Suprapubic skin (tissue), 4 donors: ENCODE results near the gene ENAH. TPM values are rescaled to one million over a fixed set of nuclear protein-coding genes. Genes with fewer than 3 reads are reported as not detected.
"Not testable (repeated sequence)": the region's sequence is repeated elsewhere in the genome, so short reads cannot be mapped to it uniquely, and the experiment has no call there.

Experiments
- DNase-seq, 2 donors: peaks; one replicate each; pipeline ENCODE4 v3.0.0-alpha.2; 2019; ENCODE audit warnings: low spot score in 2 of 2
- H3K27ac ChIP-seq: fragments of 200-600 bp; sonication (generic); one replicate; pipeline ENCODE4 v1.5.1; 2019
- H3K27me3 ChIP-seq: fragments of 200-600 bp; sonication (generic); one replicate; pipeline ENCODE4 v1.5.1; 2019
- H3K36me3 ChIP-seq: fragments of 200-600 bp; sonication (generic); one replicate; pipeline ENCODE4 v1.5.1; 2019
- H3K4me1 ChIP-seq: fragments of 200-600 bp; sonication (generic); one replicate; pipeline ENCODE4 v1.5.1; 2019
- H3K4me3 ChIP-seq: fragments of 200-600 bp; sonication (generic); one replicate; pipeline ENCODE4 v1.5.1; 2019; ENCODE audit warnings: mild to moderate bottlenecking
- H3K9me3 ChIP-seq: fragments of 200-600 bp; sonication (generic); one replicate; pipeline ENCODE4 v1.5.1; 2019
- EP300 ChIP-seq: sonication (generic); formaldehyde crosslinking; IDR thresholded peaks from one replicate; pipeline ENCODE4 v1.6.1; 2017; ENCODE audit warnings: antibody characterized with exemption
- POLR2A ChIP-seq, 2 donors: fragments of 450-650 bp; IDR thresholded peaks; one replicate each; pipeline ENCODE4 v1.6.1; 2017; ENCODE audit warnings: antibody characterized with exemption in 2 of 2, mild to moderate bottlenecking in 2 of 2, moderate library complexity in 2 of 2
- POLR2AphosphoS5 ChIP-seq, 3 donors: sonication (generic); formaldehyde crosslinking; IDR thresholded peaks; one replicate each; pipeline ENCODE4 v1.6.1; 2017; ENCODE audit warnings: antibody characterized with exemption in 3 of 3
- WGBS: methylation state at CpG from one replicate; pipeline ENCODE4 v1.1.5; 2018; 5-methylcytosine and 5-hydroxymethylcytosine counted together
- total RNA-seq, 4 donors: library from RNA; depleted of rRNA; stranded (reverse); fragments of >200 nt; gene quantifications; one replicate each; pipeline ENCODE4 v1.1.0, GENCODE V29; 2016
- TF ChIP-seq, protein P1 (sequence below), 2 donors: fragments of 200-600 bp in 1 of 2; fragments of 450-650 bp in 1 of 2; sonication (generic) in 1 of 2; IDR thresholded peaks; one replicate each; pipeline ENCODE4 v1.5.1; 2016 to 2019; ENCODE audit warnings: antibody characterized with exemption in 2 of 2, mild to moderate bottlenecking in 1 of 2, moderate library complexity in 1 of 2

The ENAH gene
- total RNA-seq, 4 donors from 2014 or later, result 33.5 to 44.6 (median 41.8) TPM

GRCh38 chr1:225697428-225697827, 44.5 kb upstream of the ENAH start:
- Histone ChIP-seq H3K27me3 (no peaks in the 10 kb centered on the region), H3K4me3 (no peak overlapping the region), H3K27ac (no peak overlapping the region), H3K4me1 (peaks cover 41% of the 10 kb centered on the region), H3K9me3 (no peaks in the 10 kb centered on the region), H3K36me3 (no peaks in the 10 kb centered on the region)
- TF ChIP-seq EP300 (no peak), POLR2A (IDR thresholded peaks at IDR 0.05) (no peak), POLR2AphosphoS5 (IDR thresholded peaks at IDR 0.05) (no peak)
- TF ChIP-seq, protein P1, sequence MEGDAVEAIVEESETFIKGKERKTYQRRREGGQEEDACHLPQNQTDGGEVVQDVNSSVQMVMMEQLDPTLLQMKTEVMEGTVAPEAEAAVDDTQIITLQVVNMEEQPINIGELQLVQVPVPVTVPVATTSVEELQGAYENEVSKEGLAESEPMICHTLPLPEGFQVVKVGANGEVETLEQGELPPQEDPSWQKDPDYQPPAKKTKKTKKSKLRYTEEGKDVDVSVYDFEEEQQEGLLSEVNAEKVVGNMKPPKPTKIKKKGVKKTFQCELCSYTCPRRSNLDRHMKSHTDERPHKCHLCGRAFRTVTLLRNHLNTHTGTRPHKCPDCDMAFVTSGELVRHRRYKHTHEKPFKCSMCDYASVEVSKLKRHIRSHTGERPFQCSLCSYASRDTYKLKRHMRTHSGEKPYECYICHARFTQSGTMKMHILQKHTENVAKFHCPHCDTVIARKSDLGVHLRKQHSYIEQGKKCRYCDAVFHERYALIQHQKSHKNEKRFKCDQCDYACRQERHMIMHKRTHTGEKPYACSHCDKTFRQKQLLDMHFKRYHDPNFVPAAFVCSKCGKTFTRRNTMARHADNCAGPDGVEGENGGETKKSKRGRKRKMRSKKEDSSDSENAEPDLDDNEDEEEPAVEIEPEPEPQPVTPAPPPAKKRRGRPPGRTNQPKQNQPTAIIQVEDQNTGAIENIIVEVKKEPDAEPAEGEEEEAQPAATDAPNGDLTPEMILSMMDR (IDR thresholded peaks at IDR 0.05), result no peak
- WGBS, result 36% methylated on average over 4 of the region's 4 CpGs
- DNase-seq, result no peak

GRCh38 chr1:225695578-225696337, 42.8 kb upstream of the ENAH start:
- no peaks in the 10 kb centered on the region for H3K27me3 ChIP-seq
- 47% methylated on average over 6 of the region's 6 CpGs for WGBS
- no peak overlapping the region for H3K27ac ChIP-seq
- peaks cover 53% of the 10 kb centered on the region for H3K4me1 ChIP-seq
- no peak for DNase-seq
- H3K9me3 ChIP-seq, result no peaks in the 10 kb centered on the region
- no peak overlapping the region for H3K4me3 ChIP-seq
- H3K36me3 ChIP-seq, result no peaks in the 10 kb centered on the region
- TF ChIP-seq POLR2A (IDR thresholded peaks at IDR 0.05) (no peak), POLR2AphosphoS5 (IDR thresholded peaks at IDR 0.05) (no peak), EP300 (no peak)
- TF ChIP-seq, protein P1 (IDR thresholded peaks at IDR 0.05), result no peak

DNA sequence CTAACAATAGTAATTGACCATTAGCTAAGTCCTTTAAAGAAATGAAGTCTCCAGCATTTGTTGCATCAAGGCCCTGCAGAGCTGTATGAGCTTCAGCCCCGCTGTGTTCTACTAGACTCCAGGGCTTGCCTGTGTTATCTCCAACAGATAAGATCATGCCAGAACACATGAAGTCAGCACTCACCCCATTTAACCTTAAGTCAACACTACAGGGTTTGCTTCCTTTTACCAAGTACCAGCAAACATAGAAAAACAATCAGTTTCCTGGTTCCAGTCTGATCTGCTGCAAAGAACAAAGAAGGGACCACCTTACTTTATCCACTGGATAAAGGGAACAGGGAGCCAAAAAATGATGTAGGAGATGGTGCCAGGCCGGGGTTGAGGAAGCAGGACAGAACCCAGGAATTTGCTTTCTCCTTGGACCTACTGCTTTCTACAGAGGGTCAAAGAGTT, 41.3 kb upstream of the ENAH start:
- peaks cover 41% of the 10 kb centered on the region for H3K4me1 ChIP-seq
- no peak overlapping the region for H3K4me3 ChIP-seq
- WGBS, result 32% methylated on average over 2 of the region's 2 CpGs
- H3K9me3 ChIP-seq, result no peaks in the 10 kb centered on the region
- no peaks in the 10 kb centered on the region for H3K27me3 ChIP-seq
- no peak overlapping the region for H3K27ac ChIP-seq
- H3K36me3 ChIP-seq, result no peaks in the 10 kb centered on the region
- no peak for DNase-seq
- TF ChIP-seq, protein P1 (IDR thresholded peaks at IDR 0.05), result no peak
- TF ChIP-seq POLR2AphosphoS5 (IDR thresholded peaks at IDR 0.05) (no peak), POLR2A (IDR thresholded peaks at IDR 0.05) (no peak), EP300 (no peak)

- not testable (repeated sequence) for DNase-seq, H3K36me3 ChIP-seq, H3K27me3 ChIP-seq, H3K9me3 ChIP-seq, H3K27ac ChIP-seq, H3K4me3 ChIP-seq
- WGBS, result 89% methylated on average over 6 of the region's 6 CpGs
- peaks cover 40% of the 10 kb centered on the region for H3K4me1 ChIP-seq
These were observed 40.8 kb upstream of the ENAH start for GRCh38 chr1:225693697-225694096.

DNA sequence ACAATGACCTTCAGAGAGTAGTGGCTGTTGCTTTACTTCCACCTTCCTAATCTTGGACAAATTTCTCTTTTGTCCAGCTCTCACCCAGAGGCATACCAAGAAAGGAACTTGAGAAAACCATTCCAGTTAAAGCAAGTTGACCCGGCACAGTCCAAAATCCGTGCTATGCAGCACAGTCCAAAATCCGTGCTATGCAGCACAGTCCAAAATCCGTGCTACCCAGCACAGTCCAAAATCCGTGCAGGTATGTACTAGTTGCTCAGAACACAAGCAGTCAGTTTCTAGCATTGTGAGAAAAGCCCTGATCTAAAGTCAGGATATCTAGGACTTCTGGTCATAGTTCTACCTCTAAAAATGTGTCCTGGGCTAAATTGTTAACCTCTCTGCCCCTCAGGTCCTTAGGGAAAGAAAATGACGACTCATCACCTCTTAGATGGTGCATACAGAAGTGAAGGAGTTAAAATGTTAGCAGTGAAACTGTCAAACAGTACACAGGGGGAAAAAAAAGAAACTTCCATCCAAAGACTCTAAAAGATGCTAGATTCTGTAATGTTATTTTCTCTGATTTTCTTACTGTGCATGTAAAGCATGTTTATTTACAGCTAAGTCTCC, 40.3 kb upstream of the ENAH start:
- no peak overlapping the region for H3K4me3 ChIP-seq
- H3K36me3 ChIP-seq, result no peaks in the 10 kb centered on the region
- no peak overlapping the region for H3K27ac ChIP-seq
- H3K9me3 ChIP-seq, result no peaks in the 10 kb centered on the region
- TF ChIP-seq, protein P1 (IDR thresholded peaks at IDR 0.05), result no peak
- TF ChIP-seq POLR2AphosphoS5 (IDR thresholded peaks at IDR 0.05), result no peak
- TF ChIP-seq POLR2A (IDR thresholded peaks at IDR 0.05), result no peak
- TF ChIP-seq EP300, result no peak
- 78% methylated on average over 6 of the region's 6 CpGs for WGBS
- peaks cover 40% of the 10 kb centered on the region for H3K4me1 ChIP-seq
- H3K27me3 ChIP-seq, result no peaks in the 10 kb centered on the region
- DNase-seq, result no peak
